Effector memory CD8-positive, alpha-beta T cell (primary cell): ENCODE measurements around the gene DCAF4.

Experiments used
- ATAC-seq: fragments of 150-1000 bp; cut with Tn5 transposase; replicated peaks from 2 replicates; pipeline ENCODE4 v1.10.0; 2021; ENCODE audit warnings: mild to moderate bottlenecking, moderate library complexity
- DNase-seq, 3 experiments: peaks; one replicate each; pipeline ENCODE4 v3.0.0; 2021
- H3K27ac Mint-ChIP-seq, 2 donors: one replicate each; pipeline ENCODE4 v1.8.0; 2022; ENCODE audit warnings: mild to moderate bottlenecking in 2 of 2, mixed read lengths in 2 of 2, moderate library complexity in 2 of 2
- H3K27me3 Mint-ChIP-seq, 2 donors: one replicate each; pipeline ENCODE4 v1.8.0; 2022; ENCODE audit warnings: mixed read lengths in 2 of 2
- H3K36me3 Mint-ChIP-seq: one replicate; pipeline ENCODE4 v1.8.0; 2022; ENCODE audit warnings: mild to moderate bottlenecking, moderate library complexity, mixed read lengths; ENCODE audit not compliant: insufficient read depth
- H3K4me1 Mint-ChIP-seq, 2 donors: one replicate each; pipeline ENCODE4 v1.8.0; 2022; ENCODE audit warnings: low read depth in 2 of 2, mixed read lengths in 2 of 2
- H3K4me3 Mint-ChIP-seq, 2 donors: one replicate each; pipeline ENCODE4 v1.8.0; 2022; ENCODE audit warnings: mild to moderate bottlenecking in 2 of 2, mixed read lengths in 2 of 2, moderate library complexity in 2 of 2
- H3K9me3 Mint-ChIP-seq, 2 donors: one replicate each; pipeline ENCODE4 v1.8.0; 2022; ENCODE audit warnings: mixed read lengths in 2 of 2

The DCAF4 gene

DNA sequence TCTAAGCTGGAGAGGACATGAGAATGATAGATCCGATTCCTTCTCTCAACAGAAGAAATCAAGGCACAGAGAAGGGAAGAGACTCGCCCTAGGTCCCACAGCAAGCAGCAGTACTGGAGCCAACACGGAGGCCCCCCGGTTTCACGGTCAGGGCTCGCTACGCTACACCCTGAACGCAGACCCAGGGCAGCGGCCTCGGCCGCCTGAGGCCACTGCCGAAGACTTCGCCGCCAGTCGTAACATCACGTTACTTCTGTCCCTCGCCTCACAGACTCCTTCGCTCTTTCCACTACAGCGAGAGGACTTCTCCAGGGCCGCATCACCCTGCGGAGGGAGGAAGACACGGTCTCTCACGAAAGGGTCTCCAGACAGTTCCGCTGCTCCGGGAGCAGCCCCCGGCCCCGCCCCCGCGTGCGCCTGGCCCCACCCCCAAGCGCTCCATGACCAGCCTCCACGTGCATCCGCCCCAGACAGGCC, 411 bp upstream of the DCAF4 start:
- Mint-ChIP-seq H3K4me1 (peaks cover 13% of the 10 kb centered on the region in 2 donors), H3K4me3 (peak overlapping the region; percentile 88 to 92), H3K9me3 (no peaks in the 10 kb centered on the region), H3K27ac (peak overlapping the region; percentile 72 to 89), H3K27me3 (peaks cover 0 to 17% of the 10 kb centered on the region in 2 donors), H3K36me3 (peaks cover 2% of the 10 kb centered on the region)
- DNase-seq (no peak), ATAC-seq (no peak)

DNA sequence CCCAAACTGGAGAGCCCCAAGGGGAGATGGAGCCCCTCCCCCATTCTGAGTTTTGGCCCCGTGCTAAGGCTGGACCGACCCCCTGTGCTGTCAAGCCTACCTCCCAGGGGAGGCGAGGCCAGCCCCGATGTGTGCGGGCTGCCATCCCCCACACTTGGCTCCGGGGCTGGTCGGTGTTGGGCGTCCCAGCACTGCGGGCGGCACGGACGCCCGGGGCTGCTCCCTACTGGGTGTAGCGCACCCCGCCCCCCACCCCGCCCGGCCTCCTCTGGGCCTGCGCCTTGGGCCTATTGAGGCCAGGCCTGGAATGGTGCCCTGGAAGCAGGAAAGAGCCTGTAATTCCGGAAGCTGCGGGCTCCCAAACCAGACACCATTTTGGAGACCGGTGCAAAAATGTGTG, 2.6 kb downstream of the DCAF4 start:
- H3K27me3 Mint-ChIP-seq, result no peaks in the 10 kb centered on the region
- H3K9me3 Mint-ChIP-seq, result no peaks in the 10 kb centered on the region
- H3K27ac Mint-ChIP-seq, result no peak overlapping the region
- no peak overlapping the region for H3K4me3 Mint-ChIP-seq
- ATAC-seq (no peak), DNase-seq (no peak)
- H3K36me3 Mint-ChIP-seq, result peaks cover 2% of the 10 kb centered on the region
- peaks cover 16 to 17% of the 10 kb centered on the region in 2 donors for H3K4me1 Mint-ChIP-seq

- H3K4me3 Mint-ChIP-seq, result no peak overlapping the region
- H3K9me3 Mint-ChIP-seq, result no peaks in the 10 kb centered on the region
- ATAC-seq (no peak), DNase-seq (no peak)
- H3K27ac Mint-ChIP-seq, result no peak overlapping the region
- peaks cover 2% of the 10 kb centered on the region for H3K36me3 Mint-ChIP-seq
- H3K27me3 Mint-ChIP-seq, result no peaks in the 10 kb centered on the region
- H3K4me1 Mint-ChIP-seq, result peaks cover 17% of the 10 kb centered on the region in 2 donors
Measured at GRCh38 chr14:72929316-72930080, 3.2 kb downstream of the DCAF4 start.

DNA sequence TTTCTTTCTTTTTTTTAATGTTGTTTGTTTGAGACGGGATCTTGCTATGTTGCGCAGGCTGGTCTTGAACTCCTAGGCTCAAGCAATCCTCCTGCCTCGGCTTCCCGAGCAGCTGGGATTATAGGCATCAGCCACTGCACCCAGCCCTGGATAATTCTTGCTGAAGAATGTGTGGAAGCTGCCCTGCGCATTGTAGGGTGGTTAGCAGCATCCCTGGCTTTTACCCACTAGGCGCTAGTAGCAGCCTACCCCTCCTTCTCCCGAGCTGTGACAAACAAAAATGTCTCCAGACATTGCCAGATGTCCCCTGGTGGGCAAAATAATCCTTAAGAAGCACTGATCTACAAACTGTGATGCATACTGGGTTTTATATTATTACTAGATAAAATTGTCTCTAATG, 6.6 kb downstream of the DCAF4 start:
- Mint-ChIP-seq H3K9me3 (no peaks in the 10 kb centered on the region), H3K27me3 (no peaks in the 10 kb centered on the region), H3K36me3 (peaks cover 3% of the 10 kb centered on the region), H3K27ac (no peak overlapping the region), H3K4me1 (peaks cover 23 to 24% of the 10 kb centered on the region in 2 donors), H3K4me3 (no peak overlapping the region)
- ATAC-seq (no peak), DNase-seq (no peak)

- Mint-ChIP-seq H3K27ac (no peak overlapping the region), H3K4me1 (peaks cover 14 to 20% of the 10 kb centered on the region in 2 donors), H3K4me3 (no peak overlapping the region), H3K36me3 (peaks cover 47% of the 10 kb centered on the region), H3K9me3 (no peaks in the 10 kb centered on the region), H3K27me3 (no peaks in the 10 kb centered on the region)
- no peak for ATAC-seq
- no peak for DNase-seq
Measured at GRCh38 chr14:72939630-72940029, 13.4 kb downstream of the DCAF4 start.

DNA sequence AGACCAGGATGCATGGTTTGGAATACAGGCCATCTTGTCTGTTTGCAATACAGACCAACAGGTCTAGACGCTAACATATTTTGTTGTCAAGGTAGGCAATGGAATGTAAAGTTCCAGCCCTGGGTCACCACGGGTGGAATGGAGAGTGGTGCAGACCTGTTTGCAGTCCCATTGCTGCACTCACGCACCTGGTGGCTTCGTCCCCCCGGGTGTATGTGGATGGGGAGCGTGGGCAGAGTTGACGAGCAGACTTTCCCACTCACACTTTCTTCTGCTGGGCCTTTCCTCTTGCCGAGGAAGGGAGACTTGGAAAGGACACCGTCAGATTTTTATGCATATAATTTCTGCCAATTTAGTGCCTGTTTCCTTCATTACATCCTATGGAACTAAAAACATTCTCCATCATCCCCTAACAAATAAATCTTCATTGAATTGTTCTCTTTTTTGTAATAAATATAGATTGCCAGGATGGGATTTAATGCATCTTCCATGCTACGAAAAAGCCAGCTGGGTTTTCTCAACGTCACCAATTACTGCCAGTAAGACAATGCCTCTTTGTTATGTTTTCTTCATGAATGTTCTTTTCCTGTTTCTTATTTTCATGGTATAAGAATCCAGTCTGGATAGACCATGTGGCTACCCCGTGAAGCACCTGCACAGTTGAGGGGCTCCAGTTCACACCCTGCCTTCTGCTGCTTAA, 15.2 kb downstream of the DCAF4 start:
- H3K27me3 Mint-ChIP-seq, result no peaks in the 10 kb centered on the region
- no peak overlapping the region for H3K27ac Mint-ChIP-seq
- H3K4me3 Mint-ChIP-seq, result no peak overlapping the region
- ATAC-seq, result no peak
- H3K36me3 Mint-ChIP-seq, result peaks cover 54% of the 10 kb centered on the region
- no peaks in the 10 kb centered on the region for H3K9me3 Mint-ChIP-seq
- peaks cover 14 to 16% of the 10 kb centered on the region in 2 donors for H3K4me1 Mint-ChIP-seq
- no peak for DNase-seq

DNA sequence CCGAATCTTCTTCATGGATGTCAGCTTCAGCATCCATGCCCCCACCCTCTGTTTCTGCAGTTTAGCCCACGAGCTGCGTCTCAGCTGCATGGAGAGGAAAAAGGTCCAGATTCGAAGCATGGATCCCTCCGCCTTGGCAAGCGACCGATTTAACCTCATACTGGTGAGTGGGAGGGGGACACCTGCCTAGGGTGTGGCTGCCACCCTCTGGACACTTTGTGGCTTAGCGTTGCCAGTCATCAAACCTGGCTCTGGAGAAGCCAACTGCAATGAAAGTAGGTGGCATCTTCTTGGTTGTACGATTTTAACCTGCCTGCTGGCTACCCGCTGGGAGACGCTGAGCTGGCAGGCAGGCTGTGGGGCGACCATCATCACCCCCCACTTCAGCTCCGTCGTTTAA, 16.7 kb downstream of the DCAF4 start:
- DNase-seq, result no peak
- no peaks in the 10 kb centered on the region for H3K9me3 Mint-ChIP-seq
- H3K27me3 Mint-ChIP-seq, result no peaks in the 10 kb centered on the region
- no peak for ATAC-seq
- no peak overlapping the region for H3K27ac Mint-ChIP-seq
- H3K4me1 Mint-ChIP-seq, result peaks cover 0 to 4% of the 10 kb centered on the region in 2 donors
- peaks cover 54% of the 10 kb centered on the region for H3K36me3 Mint-ChIP-seq
- H3K4me3 Mint-ChIP-seq, result no peak overlapping the region

- ATAC-seq (no peak), DNase-seq (no peak)
- Mint-ChIP-seq H3K27me3 (no peaks in the 10 kb centered on the region), H3K9me3 (no peaks in the 10 kb centered on the region), H3K4me1 (peaks cover 0 to 3% of the 10 kb centered on the region in 2 donors), H3K36me3 (peaks cover 54% of the 10 kb centered on the region), H3K27ac (no peak overlapping the region), H3K4me3 (no peak overlapping the region)
Measured at GRCh38 chr14:72943876-72944430, 17.7 kb downstream of the DCAF4 start.

DNA sequence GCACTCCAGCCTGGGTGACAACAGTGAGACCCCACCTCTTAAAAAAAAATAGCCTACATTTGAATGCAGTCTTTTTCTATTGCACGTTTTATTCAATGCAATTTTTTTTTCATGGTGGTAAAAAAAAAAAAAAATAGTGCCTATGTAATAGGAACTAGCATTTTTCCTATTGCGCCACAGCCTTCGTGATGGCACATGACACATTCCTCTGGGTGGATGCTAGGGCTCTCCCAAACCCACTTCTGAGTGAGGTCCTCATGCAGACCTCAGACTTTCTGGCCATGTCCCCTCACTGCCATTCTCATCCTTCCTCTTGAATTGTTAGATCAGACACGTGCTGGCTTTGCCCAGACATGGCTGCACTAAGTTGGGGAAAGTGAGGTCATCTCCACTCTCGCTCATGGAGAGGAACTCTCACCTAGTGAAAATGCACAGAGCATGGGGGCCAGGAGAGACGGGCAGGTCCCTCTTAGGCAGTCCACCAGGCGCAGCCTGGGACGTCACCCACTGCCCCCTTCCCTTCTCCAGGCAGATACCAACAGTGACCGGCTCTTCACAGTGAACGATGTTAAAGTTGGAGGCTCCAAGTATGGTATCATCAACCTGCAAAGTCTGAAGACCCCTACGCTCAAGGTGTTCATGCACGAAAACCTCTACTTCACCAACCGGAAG, 19.2 kb downstream of the DCAF4 start:
- Mint-ChIP-seq H3K4me3 (no peak overlapping the region), H3K27ac (no peak overlapping the region), H3K4me1 (peaks cover 0 to 3% of the 10 kb centered on the region in 2 donors), H3K9me3 (no peaks in the 10 kb centered on the region), H3K27me3 (no peaks in the 10 kb centered on the region), H3K36me3 (peaks cover 40% of the 10 kb centered on the region)
- DNase-seq (no peak), ATAC-seq (no peak)

DNA sequence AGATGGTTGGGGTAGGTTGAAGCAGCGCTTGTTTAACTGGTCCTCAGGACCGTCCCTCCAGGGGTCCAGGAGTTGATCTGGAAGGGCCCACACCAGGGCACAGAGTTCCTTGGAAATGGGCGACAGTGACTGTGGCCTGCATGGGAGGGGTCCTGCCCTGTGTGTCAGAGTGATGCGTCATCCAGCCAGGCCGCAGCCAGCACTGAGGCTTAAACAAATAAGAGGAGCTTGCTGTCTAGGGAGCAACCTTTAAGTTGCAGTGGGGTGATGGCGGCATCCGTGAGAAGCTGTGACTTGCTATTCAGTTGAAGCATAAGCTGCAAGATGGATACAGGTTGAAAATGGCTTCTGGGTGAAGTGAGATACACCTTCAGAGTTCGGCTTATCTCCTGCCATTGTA, 20.2 kb downstream of the DCAF4 start:
- Mint-ChIP-seq H3K27me3 (no peaks in the 10 kb centered on the region), H3K4me3 (no peak overlapping the region), H3K27ac (no peak overlapping the region), H3K4me1 (peaks cover 0 to 3% of the 10 kb centered on the region in 2 donors), H3K36me3 (peaks cover 34% of the 10 kb centered on the region), H3K9me3 (no peaks in the 10 kb centered on the region)
- DNase-seq (no peak), ATAC-seq (no peak)

DNA sequence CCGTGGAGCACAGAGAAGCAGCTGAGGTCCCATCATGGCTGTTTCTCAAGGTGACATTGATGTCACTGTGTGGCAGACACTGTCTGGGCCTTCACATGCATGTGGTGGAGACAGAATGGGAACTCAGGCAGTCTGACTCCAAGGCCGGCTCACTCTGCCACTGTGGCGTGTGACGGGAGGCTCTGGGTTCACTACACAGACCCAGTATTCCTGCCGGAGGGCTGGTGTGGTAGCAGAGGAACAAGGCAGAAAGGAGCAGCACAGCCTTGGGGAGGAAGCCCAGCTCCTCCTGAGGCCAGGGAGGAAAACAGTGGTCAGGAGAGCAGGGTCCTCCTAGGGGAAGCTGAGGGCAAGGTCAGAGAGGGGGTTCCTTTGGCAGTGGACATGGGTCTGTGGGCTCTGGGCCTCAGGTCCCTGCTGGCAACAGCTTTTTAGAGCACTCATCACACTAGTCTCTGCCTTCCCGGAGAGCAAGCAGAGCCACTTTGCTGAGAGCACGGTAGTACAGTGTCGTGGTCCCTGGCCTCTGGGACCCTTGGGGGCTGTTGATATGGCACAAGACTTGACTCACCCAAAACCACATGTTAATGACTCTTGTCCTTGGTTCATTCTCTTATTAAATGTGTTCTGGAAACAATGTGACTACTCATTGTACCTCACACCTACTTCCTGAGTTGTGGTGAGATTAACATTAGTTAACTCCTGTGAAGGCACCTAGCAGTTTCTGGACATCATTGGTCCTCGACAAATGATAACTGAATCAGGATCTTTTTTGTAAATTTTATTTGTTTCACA, 21.3 kb downstream of the DCAF4 start:
- no peaks in the 10 kb centered on the region for H3K9me3 Mint-ChIP-seq
- DNase-seq (no peak), ATAC-seq (no peak)
- no peak overlapping the region for H3K4me3 Mint-ChIP-seq
- H3K27me3 Mint-ChIP-seq, result no peaks in the 10 kb centered on the region
- H3K4me1 Mint-ChIP-seq, result peaks cover 0 to 3% of the 10 kb centered on the region in 2 donors
- no peak overlapping the region for H3K27ac Mint-ChIP-seq
- H3K36me3 Mint-ChIP-seq, result peaks cover 27% of the 10 kb centered on the region

DNA sequence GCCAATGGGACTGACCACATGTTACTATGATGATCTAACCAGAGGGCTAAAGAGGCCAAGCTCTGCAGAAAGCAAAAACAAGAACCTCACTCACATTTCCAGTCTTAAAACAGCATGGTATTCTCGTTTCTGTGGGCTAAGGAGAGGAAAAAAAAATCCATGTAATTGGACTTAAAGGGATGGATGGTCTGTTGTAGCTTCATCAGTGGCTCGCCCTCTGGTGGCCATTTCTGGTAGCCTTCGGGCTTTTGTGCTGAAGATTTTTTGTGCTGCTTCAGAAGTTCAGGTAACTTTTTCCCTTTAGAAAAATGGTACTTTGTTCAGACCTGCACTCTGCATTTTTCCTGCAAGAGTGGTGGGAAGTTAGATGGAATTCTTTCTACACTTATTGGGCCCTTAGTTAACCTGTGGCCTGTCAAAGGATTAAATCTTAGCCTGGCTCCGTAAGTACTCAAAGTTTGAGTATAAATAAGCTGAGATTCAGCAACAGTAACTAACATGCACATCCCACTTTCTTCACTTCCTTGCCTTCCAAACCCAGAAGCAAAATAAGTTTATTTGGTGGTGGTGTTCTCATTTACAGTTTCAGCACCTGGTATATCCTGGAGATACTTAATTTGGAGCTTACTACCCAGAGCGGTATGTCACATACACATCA, 22.3 kb downstream of the DCAF4 start:
- Mint-ChIP-seq H3K9me3 (no peaks in the 10 kb centered on the region), H3K4me3 (no peak overlapping the region), H3K4me1 (peaks cover 0 to 3% of the 10 kb centered on the region in 2 donors), H3K36me3 (peaks cover 29% of the 10 kb centered on the region), H3K27ac (no peak overlapping the region), H3K27me3 (no peaks in the 10 kb centered on the region)
- ATAC-seq (peak; percentile 56), DNase-seq (peak; percentile 57 to 60 (median 57))
